SU-DHL-6 (cell line): ENCODE data around the gene RALGDS.

Source experiments
- CTCF ChIP-seq: fragments of 200-600 bp; sonication (generic); IDR thresholded peaks from one replicate; pipeline ENCODE4 v1.5.1; 2017; ENCODE audit warnings: antibody characterized with exemption, mild to moderate bottlenecking, low read length, moderate library complexity; ENCODE audit not compliant: insufficient read depth, poor library complexity, severe bottlenecking
- EZH2phosphoT487 ChIP-seq: fragments of 200-600 bp; sonication (generic), shearing (Covaris generic); conservative IDR thresholded peaks from 2 replicates; pipeline ENCODE4 v1.6.1; 2018; ENCODE audit warnings: mild to moderate bottlenecking, antibody characterized with exemption, low read length, moderate library complexity, mixed read lengths

- no peak for TF ChIP-seq EZH2phosphoT487
- no peak for TF ChIP-seq CTCF
These were observed 21.0 kb upstream of the RALGDS start for GRCh38 chr9:133141833-133142595.
